A673 (cell line): ENCODE data around the gene SMIM28.

ENCODE experiments used
- CTCF ChIP-seq: fragments of 300-800, 200-600 bp; sonication (generic); conservative IDR thresholded peaks from 2 replicates; pipeline ENCODE4 v1.5.1; 2017; ENCODE audit warnings: low read depth, mild to moderate bottlenecking, antibody characterized with exemption, low read length, moderate library complexity, mixed read lengths
- EZH2 ChIP-seq: fragments of 200-600 bp; sonication (generic); IDR thresholded peaks from 2 replicates; pipeline ENCODE4 v1.6.1; 2017; ENCODE audit warnings: borderline replicate concordance, low read depth, mild to moderate bottlenecking, mixed read lengths, antibody characterized with exemption, low read length; ENCODE audit not compliant: poor library complexity, severe bottlenecking

- TF ChIP-seq EZH2 (no peak), CTCF (no peak)
These were observed 33.5 kb downstream of the SMIM28 start for GRCh38 chr6:138410972-138411880.
